Measurements from ENCODE around the gene NAGPA. TPM values are rescaled to one million over a fixed set of nuclear protein-coding genes. Genes with fewer than 3 reads are reported as not detected.

NAGPA gene
- total and polyA plus RNA-seq, 10 of the 15 experiments (the other 5 are each of a cell fraction or from before 2014, with no cell fraction given): 0.03 to 11.6 (median 6.6) TPM

DNA sequence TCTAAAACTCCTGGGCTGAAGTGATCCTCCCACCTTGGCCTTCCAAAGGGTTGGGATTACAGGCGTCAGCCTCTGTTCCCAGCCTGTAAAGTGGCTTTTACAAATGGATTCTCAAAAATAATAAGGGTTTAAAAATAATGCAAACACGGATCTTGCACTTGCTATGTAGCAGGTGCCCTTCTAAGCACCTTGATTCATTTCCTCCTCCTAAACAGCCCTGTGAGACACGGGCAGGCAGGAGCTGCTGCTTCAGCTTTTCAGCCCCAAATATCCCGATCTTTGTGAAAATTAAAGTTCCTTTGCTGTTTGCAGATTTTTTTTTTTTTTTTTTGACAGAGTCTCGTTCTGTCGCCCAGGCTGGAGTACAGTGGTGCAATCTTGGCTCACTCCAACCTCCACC lies 31.7 kb downstream of the NAGPA start:
- no peak for DNase-seq (ENCODE audit: low read depth, low spot score)
- no peak overlapping the region for H2AFZ ChIP-seq (ENCODE audit: control insufficient read depth, low read depth, low read length)
- CTCF ChIA-PET: interaction anchor here (0.6 kb wide), 2 partner anchors 62 to 572 kb away, joined by 3 read pairs; no protein-coding TSS in a partner anchor
- H3K27me3 ChIP-seq (replicated peaks in 1 of 2; ENCODE audit: control insufficient read depth in 2 of 2, insufficient read depth in 2 of 2, low read length in 1 of 2): no peaks in the 10 kb centered on the region
- 26% methylated on average over 5 of the region's 6 CpGs for WGBS (ENCODE audit: insufficient coverage, insufficient replicate concordance, low lambda C conversion rate, missing lambda C conversion rate)
- no peak overlapping the region for H3K4me3 ChIP-seq
- no peak overlapping the region for H3K27ac ChIP-seq (ENCODE audit: control insufficient read depth, insufficient read depth)
- BruUV-seq (replicated peaks): no TSS peak
- no peak overlapping the region for H3K9ac ChIP-seq (ENCODE audit: control insufficient read depth, insufficient read depth, low read length)
- RAD21 ChIA-PET (ENCODE audit: unreplicated experiment): no interaction called here
- in situ Hi-C loops (cut with MboI): no loop called here
- SMC1A ChIA-PET (ENCODE audit: uncharacterized antibody, unreplicated experiment): no interaction called here
- no peaks in the 10 kb centered on the region for H3K79me2 ChIP-seq (ENCODE audit: control insufficient read depth, insufficient read depth, low read length)
- ATAC-seq: no peak
- intact Hi-C loops (cut with micrococcal nuclease; ENCODE audit: unreplicated experiment): no loop called here
- no peak overlapping the region for H3K4me2 ChIP-seq (ENCODE audit: control insufficient read depth, insufficient read depth)
- no peaks in the 10 kb centered on the region for H3K9me3 ChIP-seq (replicated peaks; ENCODE audit: control insufficient read depth, insufficient read depth, low read length)
- no peaks in the 10 kb centered on the region for H3K36me3 ChIP-seq (ENCODE audit: control insufficient read depth in 2 of 2, insufficient read depth in 2 of 2, low read length in 1 of 2)
- FAIRE-seq: no peak
- no peaks in the 10 kb centered on the region for H4K20me1 ChIP-seq (ENCODE audit: control insufficient read depth, insufficient read depth)
- POLR2A ChIA-PET: interaction anchor here (0.6 kb wide), 2 partner anchors 487 to 1973 kb away, joined by 3 read pairs; no protein-coding TSS in a partner anchor
- H3K4me1 ChIP-seq (ENCODE audit: control insufficient read depth, insufficient read depth, low read length): no peaks in the 10 kb centered on the region
- TF ChIP-seq PML (IDR thresholded peaks at IDR 0.05; ENCODE audit: low read length) (no peak), EZH2 (IDR thresholded peaks at IDR 0.05; ENCODE audit: borderline replicate concordance, control insufficient read depth, low read depth, low read length) (no peak), STAT1 (conservative IDR thresholded peaks at IDR 0.05) (no peak), SRF (IDR thresholded peaks at IDR 0.05; ENCODE audit: low read depth in 2 of 2, low read length in 2 of 2) (no peak), IRF4 (IDR thresholded peaks at IDR 0.05; ENCODE audit: low read depth, low read length) (no peak), MEF2B (IDR thresholded peaks at IDR 0.05; ENCODE audit: partially characterized antibody, poor library complexity, severe bottlenecking) (no peak), CBFB (IDR thresholded peaks at IDR 0.05; ENCODE audit: low read depth) (no peak), SUZ12 (IDR thresholded peaks at IDR 0.05; ENCODE audit: unreplicated experiment) (no peak), MYC (IDR thresholded peaks at IDR 0.05; ENCODE audit: insufficient read depth, insufficient read length, insufficient replicate concordance, low read length, severe bottlenecking) (no peak), RBBP5 (conservative IDR thresholded peaks at IDR 0.05) (no peak), MTA3 (IDR thresholded peaks at IDR 0.05; ENCODE audit: borderline replicate concordance, low read length) (no peak), TCF12 (IDR thresholded peaks at IDR 0.05; ENCODE audit: low read depth, low read length) (no peak), EGR1 (IDR thresholded peaks at IDR 0.05; ENCODE audit: borderline replicate concordance in 1 of 2, low read depth in 2 of 2, low read length in 2 of 2) (no peak), PAX5 (IDR thresholded peaks at IDR 0.05; ENCODE audit: borderline replicate concordance, low read depth, low read length) (no peak)
- TF ChIP-seq, protein P1, sequence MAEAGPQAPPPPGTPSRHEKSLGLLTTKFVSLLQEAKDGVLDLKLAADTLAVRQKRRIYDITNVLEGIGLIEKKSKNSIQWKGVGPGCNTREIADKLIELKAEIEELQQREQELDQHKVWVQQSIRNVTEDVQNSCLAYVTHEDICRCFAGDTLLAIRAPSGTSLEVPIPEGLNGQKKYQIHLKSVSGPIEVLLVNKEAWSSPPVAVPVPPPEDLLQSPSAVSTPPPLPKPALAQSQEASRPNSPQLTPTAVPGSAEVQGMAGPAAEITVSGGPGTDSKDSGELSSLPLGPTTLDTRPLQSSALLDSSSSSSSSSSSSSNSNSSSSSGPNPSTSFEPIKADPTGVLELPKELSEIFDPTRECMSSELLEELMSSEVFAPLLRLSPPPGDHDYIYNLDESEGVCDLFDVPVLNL (IDR thresholded peaks at IDR 0.05; ENCODE audit: low read depth, low read length): no peak
- TF ChIP-seq, protein P2, sequence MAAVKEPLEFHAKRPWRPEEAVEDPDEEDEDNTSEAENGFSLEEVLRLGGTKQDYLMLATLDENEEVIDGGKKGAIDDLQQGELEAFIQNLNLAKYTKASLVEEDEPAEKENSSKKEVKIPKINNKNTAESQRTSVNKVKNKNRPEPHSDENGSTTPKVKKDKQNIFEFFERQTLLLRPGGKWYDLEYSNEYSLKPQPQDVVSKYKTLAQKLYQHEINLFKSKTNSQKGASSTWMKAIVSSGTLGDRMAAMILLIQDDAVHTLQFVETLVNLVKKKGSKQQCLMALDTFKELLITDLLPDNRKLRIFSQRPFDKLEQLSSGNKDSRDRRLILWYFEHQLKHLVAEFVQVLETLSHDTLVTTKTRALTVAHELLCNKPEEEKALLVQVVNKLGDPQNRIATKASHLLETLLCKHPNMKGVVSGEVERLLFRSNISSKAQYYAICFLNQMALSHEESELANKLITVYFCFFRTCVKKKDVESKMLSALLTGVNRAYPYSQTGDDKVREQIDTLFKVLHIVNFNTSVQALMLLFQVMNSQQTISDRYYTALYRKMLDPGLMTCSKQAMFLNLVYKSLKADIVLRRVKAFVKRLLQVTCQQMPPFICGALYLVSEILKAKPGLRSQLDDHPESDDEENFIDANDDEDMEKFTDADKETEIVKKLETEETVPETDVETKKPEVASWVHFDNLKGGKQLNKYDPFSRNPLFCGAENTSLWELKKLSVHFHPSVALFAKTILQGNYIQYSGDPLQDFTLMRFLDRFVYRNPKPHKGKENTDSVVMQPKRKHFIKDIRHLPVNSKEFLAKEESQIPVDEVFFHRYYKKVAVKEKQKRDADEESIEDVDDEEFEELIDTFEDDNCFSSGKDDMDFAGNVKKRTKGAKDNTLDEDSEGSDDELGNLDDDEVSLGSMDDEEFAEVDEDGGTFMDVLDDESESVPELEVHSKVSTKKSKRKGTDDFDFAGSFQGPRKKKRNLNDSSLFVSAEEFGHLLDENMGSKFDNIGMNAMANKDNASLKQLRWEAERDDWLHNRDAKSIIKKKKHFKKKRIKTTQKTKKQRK (IDR thresholded peaks at IDR 0.05; ENCODE audit: low read depth, low read length): no peak
- TF ChIP-seq, protein P3, sequence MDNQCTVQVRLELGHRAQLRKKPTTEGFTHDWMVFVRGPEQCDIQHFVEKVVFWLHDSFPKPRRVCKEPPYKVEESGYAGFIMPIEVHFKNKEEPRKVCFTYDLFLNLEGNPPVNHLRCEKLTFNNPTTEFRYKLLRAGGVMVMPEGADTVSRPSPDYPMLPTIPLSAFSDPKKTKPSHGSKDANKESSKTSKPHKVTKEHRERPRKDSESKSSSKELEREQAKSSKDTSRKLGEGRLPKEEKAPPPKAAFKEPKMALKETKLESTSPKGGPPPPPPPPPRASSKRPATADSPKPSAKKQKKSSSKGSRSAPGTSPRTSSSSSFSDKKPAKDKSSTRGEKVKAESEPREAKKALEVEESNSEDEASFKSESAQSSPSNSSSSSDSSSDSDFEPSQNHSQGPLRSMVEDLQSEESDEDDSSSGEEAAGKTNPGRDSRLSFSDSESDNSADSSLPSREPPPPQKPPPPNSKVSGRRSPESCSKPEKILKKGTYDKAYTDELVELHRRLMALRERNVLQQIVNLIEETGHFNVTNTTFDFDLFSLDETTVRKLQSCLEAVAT (IDR thresholded peaks at IDR 0.05): no peak
- TF ChIP-seq, protein P4, sequence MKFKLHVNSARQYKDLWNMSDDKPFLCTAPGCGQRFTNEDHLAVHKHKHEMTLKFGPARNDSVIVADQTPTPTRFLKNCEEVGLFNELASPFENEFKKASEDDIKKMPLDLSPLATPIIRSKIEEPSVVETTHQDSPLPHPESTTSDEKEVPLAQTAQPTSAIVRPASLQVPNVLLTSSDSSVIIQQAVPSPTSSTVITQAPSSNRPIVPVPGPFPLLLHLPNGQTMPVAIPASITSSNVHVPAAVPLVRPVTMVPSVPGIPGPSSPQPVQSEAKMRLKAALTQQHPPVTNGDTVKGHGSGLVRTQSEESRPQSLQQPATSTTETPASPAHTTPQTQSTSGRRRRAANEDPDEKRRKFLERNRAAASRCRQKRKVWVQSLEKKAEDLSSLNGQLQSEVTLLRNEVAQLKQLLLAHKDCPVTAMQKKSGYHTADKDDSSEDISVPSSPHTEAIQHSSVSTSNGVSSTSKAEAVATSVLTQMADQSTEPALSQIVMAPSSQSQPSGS (IDR thresholded peaks at IDR 0.05; ENCODE audit: low read length): no peak

Measured in GM12878 (cell line).